Activated naive CD4-positive, alpha-beta T cell treated with anti-CD3 and anti-CD28 coated beads, Interleukin-2, amount 10 ng/mL, durations not matched to agents 7 days and 5 days (primary cell): ENCODE measurements around the gene NOS3.
"Not testable (repeated sequence)": the region's sequence is repeated elsewhere in the genome, so short reads cannot be mapped to it uniquely, and the experiment has no call there.

ENCODE experiments used
- CTCF ChIA-PET: fragments of 350-600 bp; sonication (Branson Sonifier 250); formaldehyde crosslinking; loops from one replicate; lab custom pipeline; 2021; ENCODE audit warnings: antibody characterized with exemption; lab: Charles Lee
- DNase-seq: peaks from one replicate; pipeline ENCODE4 v3.0.0-alpha.2; 2020
- H3K27ac Mint-ChIP-seq: one replicate; pipeline ENCODE4 v1.8.0; 2021; ENCODE audit warnings: mild to moderate bottlenecking, moderate library complexity, mixed read lengths
- H3K27me3 Mint-ChIP-seq: one replicate; pipeline ENCODE4 v1.8.0; 2021; ENCODE audit warnings: mild to moderate bottlenecking, mixed read lengths
- H3K36me3 Mint-ChIP-seq: one replicate; pipeline ENCODE4 v1.8.0; 2021; ENCODE audit warnings: mixed read lengths
- H3K4me1 Mint-ChIP-seq: one replicate; pipeline ENCODE4 v1.8.0; 2021; ENCODE audit warnings: mixed read lengths
- H3K4me3 Mint-ChIP-seq: one replicate; pipeline ENCODE4 v1.8.0; 2021; ENCODE audit warnings: mild to moderate bottlenecking, moderate library complexity, mixed read lengths
- H3K9me3 Mint-ChIP-seq: one replicate; pipeline ENCODE4 v1.8.0; 2021; ENCODE audit warnings: mixed read lengths

The NOS3 gene

GRCh38 chr7:151032936-151033863, 42.4 kb downstream of the NOS3 start:
- Mint-ChIP-seq H3K36me3 (peaks cover 7% of the 10 kb centered on the region), H3K27me3 (no peaks in the 10 kb centered on the region), H3K9me3 (no peaks in the 10 kb centered on the region), H3K4me3 (no peak overlapping the region), H3K4me1 (peaks cover 14% of the 10 kb centered on the region), H3K27ac (no peak overlapping the region)
- CTCF ChIA-PET, result interaction anchor here (0.9 to 2.2 kb wide), 5 partner anchors 9 to 78 kb away, joined by 3 to 10 read pairs (median 3); no protein-coding TSS in a partner anchor
- DNase-seq, result no peak

- Mint-ChIP-seq H3K4me1 (peaks cover 11% of the 10 kb centered on the region), H3K4me3 (no peak overlapping the region), H3K36me3 (peaks cover 4% of the 10 kb centered on the region), H3K27me3 (no peaks in the 10 kb centered on the region), H3K27ac (no peak overlapping the region), H3K9me3 (no peaks in the 10 kb centered on the region)
- no peak for DNase-seq
- CTCF ChIA-PET, result interaction anchor here (0.9 to 2.2 kb wide), 2 partner anchors 15 to 77 kb away, joined by 3 to 10 read pairs; no protein-coding TSS in a partner anchor
Measured at GRCh38 chr7:151033864-151034249, 43.0 kb downstream of the NOS3 start.

DNA sequence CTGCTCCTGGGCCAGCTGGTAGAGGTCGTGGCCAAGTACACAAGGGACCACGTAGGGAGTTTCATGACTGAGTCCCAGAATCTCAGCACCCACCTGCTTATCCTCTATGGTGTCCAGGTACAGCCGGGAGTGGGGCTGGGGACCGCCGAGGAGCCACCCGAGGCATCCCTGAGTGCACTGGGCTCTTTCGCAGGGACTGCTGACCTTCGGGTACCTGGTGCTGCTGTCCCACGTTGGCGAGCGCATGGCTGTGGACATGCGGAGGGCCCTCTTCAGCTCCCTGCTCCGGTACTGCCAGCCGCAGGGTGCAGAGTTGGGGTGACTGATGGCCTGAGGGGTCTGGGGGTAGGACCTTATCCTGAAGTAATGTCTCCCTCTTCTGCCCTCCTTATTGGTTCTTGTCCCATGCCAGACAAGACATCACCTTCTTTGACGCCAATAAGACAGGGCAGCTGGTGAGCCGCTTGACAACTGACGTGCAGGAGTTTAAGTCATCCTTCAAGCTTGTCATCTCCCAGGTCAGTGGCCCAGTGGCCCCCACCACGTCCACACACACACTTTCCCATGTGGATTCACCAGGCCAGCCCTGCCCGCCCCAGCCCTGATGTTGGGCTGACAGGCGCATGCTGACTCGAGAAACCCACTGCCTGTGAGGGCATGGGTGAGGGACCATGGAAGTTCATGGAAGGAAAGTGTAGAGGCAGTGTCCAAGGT, 43.7 kb downstream of the NOS3 start:
- Mint-ChIP-seq H3K36me3 (peaks cover 4% of the 10 kb centered on the region), H3K27ac (no peak overlapping the region), H3K4me3 (no peak overlapping the region), H3K27me3 (no peaks in the 10 kb centered on the region), H3K4me1 (peaks cover 8% of the 10 kb centered on the region), H3K9me3 (no peaks in the 10 kb centered on the region)
- no peak for DNase-seq
- CTCF ChIA-PET, result interaction anchor here (2.2 kb wide), 1 partner anchor 16 kb away, joined by 10 read pairs; no protein-coding TSS in a partner anchor

DNA sequence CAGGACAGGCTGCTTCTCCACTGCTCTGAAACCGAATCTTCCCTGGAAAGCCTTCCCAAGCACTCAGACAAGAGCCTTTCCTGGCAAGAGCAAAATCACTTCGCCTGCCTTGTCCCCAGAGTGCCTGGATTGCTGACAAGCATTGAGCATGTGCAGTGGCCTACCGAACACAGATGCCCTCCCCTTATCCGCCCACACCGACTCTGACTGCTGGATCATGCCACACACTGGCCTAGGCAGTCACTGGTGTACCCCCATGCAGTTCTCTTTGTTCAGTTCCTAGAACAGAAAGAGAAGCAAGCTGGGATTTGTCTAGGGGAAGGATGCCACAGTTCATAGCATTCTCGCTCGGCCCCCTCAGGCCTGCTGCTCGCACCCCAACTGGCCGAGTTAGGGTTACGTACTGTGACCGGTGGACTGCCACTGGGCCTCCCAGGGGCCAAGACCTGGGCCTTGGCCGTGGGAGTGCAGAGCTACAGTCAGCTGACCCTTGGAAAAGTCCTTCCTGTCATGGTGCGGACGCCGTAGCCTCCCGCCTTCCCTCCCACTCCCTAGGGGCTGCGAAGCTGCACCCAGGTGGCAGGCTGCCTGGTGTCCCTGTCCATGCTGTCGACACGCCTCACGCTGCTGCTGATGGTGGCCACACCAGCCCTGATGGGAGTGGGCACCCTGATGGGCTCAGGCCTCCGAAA, 44.4 kb downstream of the NOS3 start:
- CTCF ChIA-PET, result no interaction called here
- Mint-ChIP-seq H3K36me3 (peaks cover 4% of the 10 kb centered on the region), H3K9me3 (no peaks in the 10 kb centered on the region), H3K4me3 (no peak overlapping the region), H3K27me3 (no peaks in the 10 kb centered on the region), H3K4me1 (peaks cover 3% of the 10 kb centered on the region), H3K27ac (no peak overlapping the region)
- DNase-seq, result no peak

DNA sequence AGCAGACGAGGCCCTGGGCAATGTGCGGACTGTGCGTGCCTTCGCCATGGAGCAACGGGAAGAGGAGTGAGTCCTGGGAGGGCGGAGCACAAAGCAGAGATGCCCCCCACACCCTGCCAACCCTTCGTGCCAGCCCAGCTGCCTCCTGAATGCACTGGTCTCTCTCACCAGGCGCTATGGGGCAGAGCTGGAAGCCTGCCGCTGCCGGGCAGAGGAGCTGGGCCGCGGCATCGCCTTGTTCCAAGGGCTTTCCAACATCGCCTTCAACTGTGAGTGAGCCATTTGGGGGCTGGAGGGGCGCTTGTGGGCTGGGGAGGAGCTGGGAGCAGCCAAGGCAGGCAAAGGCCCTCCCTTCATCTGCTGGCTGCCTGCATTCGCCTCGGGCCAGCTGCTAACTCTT, 45.1 kb downstream of the NOS3 start:
- Mint-ChIP-seq H3K36me3 (peaks cover 4% of the 10 kb centered on the region), H3K27ac (no peak overlapping the region), H3K4me1 (peaks cover 3% of the 10 kb centered on the region), H3K9me3 (no peaks in the 10 kb centered on the region), H3K4me3 (no peak overlapping the region), H3K27me3 (no peaks in the 10 kb centered on the region)
- DNase-seq, result no peak
- CTCF ChIA-PET, result no interaction called here

GRCh38 chr7:151038951-151039849, 48.4 kb downstream of the NOS3 start:
- Mint-ChIP-seq H3K4me3 (no peak overlapping the region), H3K27me3 (no peaks in the 10 kb centered on the region), H3K36me3 (peaks cover 4% of the 10 kb centered on the region), H3K27ac (no peak overlapping the region), H3K9me3 (no peaks in the 10 kb centered on the region), H3K4me1 (peaks cover 3% of the 10 kb centered on the region)
- DNase-seq, result no peak
- CTCF ChIA-PET, result interaction anchor here (1.4 to 2.5 kb wide), 2 partner anchors 21 to 76 kb away, joined by 4 to 10 read pairs; no protein-coding TSS in a partner anchor

GRCh38 chr7:151039850-151040548, 49.2 kb downstream of the NOS3 start:
- Mint-ChIP-seq H3K9me3 (no peaks in the 10 kb centered on the region), H3K4me1 (peaks cover 3% of the 10 kb centered on the region), H3K27ac (no peak overlapping the region), H3K27me3 (no peaks in the 10 kb centered on the region), H3K4me3 (no peak overlapping the region), H3K36me3 (peaks cover 6% of the 10 kb centered on the region)
- CTCF ChIA-PET, result interaction anchor here (2.5 kb wide), 1 partner anchor 22 kb away, joined by 10 read pairs; no protein-coding TSS in a partner anchor
- DNase-seq, result no peak

DNA sequence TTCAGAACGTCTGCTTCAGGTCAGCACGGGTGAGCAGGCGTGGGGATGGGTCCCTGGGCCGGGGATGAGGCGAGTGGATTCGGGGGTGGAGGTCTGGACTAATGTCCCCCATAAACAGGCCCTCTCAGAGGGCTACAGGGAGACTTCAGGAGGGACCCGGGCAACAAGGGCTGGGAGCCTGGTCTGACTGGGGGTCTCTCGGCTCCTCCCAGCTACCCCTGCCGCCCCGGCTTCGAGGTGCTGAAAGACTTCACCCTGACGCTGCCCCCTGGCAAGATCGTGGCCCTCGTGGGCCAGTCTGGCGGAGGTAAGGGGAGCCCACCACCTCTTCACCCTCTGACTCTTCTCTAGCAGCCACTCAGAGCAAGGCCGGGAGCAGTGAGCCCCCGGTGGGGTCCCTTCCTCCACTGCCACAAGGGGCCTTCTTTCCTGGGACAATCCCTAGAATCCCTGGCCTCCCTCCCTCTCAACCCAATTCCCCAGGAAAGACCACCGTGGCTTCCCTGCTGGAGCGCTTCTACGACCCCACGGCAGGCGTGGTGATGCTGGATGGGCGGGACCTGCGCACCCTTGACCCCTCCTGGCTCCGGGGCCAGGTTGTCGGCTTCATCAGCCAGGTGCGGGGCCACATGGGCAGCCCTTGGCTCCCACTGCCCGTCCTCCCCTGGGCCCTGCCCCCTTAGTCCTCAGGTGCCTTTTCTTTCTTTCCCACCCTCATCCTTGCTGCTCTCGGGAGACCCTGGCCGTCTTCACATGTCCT, 50.0 kb downstream of the NOS3 start:
- H3K4me1 Mint-ChIP-seq, result peaks cover 3% of the 10 kb centered on the region
- peaks cover 2% of the 10 kb centered on the region for H3K36me3 Mint-ChIP-seq
- H3K9me3 Mint-ChIP-seq, result no peaks in the 10 kb centered on the region
- no peak for DNase-seq
- H3K27ac Mint-ChIP-seq, result no peak overlapping the region
- H3K4me3 Mint-ChIP-seq, result no peak overlapping the region
- no peaks in the 10 kb centered on the region for H3K27me3 Mint-ChIP-seq
- CTCF ChIA-PET, result interaction anchor here (1.4 to 2.5 kb wide), 3 partner anchors 9 to 23 kb away, joined by 3 to 10 read pairs (median 4); partner anchors contain the start of gene ABCB8

GRCh38 chr7:151043449-151043848, 52.6 kb downstream of the NOS3 start:
- H3K36me3 Mint-ChIP-seq, H3K4me3 Mint-ChIP-seq, H3K9me3 Mint-ChIP-seq, DNase-seq, CTCF ChIA-PET, H3K4me1 Mint-ChIP-seq, H3K27ac Mint-ChIP-seq, H3K27me3 Mint-ChIP-seq: not testable (repeated sequence)

DNA sequence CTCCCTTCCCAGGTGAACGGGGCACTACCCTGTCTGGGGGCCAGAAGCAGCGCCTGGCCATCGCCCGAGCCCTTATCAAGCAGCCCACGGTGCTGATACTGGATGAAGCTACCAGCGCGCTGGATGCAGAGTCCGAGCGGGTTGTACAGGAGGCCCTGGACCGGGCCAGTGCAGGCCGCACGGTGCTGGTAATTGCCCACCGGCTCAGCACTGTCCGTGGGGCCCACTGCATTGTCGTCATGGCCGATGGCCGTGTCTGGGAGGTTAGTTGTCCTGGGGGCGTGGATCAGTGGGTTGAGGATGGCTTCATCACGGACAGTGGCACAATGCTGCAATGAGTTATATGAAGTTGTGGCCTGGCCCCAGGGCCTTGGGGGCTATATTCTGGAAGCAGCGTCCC, 53.1 kb downstream of the NOS3 start:
- CTCF ChIA-PET, result interaction anchor here (1.2 kb wide), 1 partner anchor 25 kb away, joined by 4 read pairs; no protein-coding TSS in a partner anchor
- no peak overlapping the region for H3K27ac Mint-ChIP-seq

GRCh38 chr7:151045262-151045661, 54.4 kb downstream of the NOS3 start:
- CTCF ChIA-PET, result no interaction called here
- no peak overlapping the region for H3K4me3 Mint-ChIP-seq
- no peak for DNase-seq

More for the DNA sequence above, 53.1 kb downstream of the NOS3 start:
- Mint-ChIP-seq H3K4me3 (no peak overlapping the region), H3K27me3 (peaks cover 4% of the 10 kb centered on the region), H3K36me3 (peaks cover 2% of the 10 kb centered on the region), H3K9me3 (no peaks in the 10 kb centered on the region), H3K4me1 (peaks cover 3% of the 10 kb centered on the region)
- no peak for DNase-seq

DNA sequence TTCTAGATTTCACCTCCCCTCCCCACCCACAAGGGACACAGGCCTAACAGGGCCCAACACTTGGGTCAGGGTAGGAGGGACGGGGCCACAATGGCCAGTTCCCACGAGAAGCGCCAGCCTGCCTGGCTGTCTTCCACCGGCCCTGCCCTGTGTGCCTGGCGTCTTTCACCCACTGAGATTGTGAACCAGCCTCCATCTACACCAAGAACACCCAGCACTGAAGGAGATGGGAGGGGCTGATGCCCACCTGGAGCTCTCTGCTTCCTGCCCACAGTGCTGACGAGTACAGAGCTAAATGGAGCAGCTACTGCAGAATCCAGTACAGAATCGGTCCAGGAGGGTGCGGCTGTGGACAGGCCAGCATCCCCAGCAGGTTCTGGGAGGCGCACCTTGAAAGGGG, 55.1 kb downstream of the NOS3 start:
- Mint-ChIP-seq H3K9me3 (no peaks in the 10 kb centered on the region), H3K4me1 (peaks cover 7% of the 10 kb centered on the region), H3K27ac (no peak overlapping the region), H3K36me3 (peaks cover 2% of the 10 kb centered on the region), H3K27me3 (peaks cover 18% of the 10 kb centered on the region), H3K4me3 (no peak overlapping the region)
- CTCF ChIA-PET, result no interaction called here
- no peak for DNase-seq

More at GRCh38 chr7:151045262-151045661, 54.4 kb downstream of the NOS3 start:
- Mint-ChIP-seq H3K36me3 (peaks cover 2% of the 10 kb centered on the region), H3K4me1 (peaks cover 3% of the 10 kb centered on the region), H3K27me3 (peaks cover 11% of the 10 kb centered on the region), H3K9me3 (no peaks in the 10 kb centered on the region), H3K27ac (no peak overlapping the region)
